Stimulated activated CD4-positive, alpha-beta T cell treated with anti-CD3 and anti-CD28 coated beads, TNF-alpha, amount 100 ng/mL, for 4 hours (primary cell): ENCODE data around the gene OR2V2.
"Not testable (repeated sequence)": the region's sequence is repeated elsewhere in the genome, so short reads cannot be mapped to it uniquely, and the experiment has no call there.

Experiments
- DNase-seq, 3 experiments: peaks; one replicate each; pipeline ENCODE4 v3.0.0-alpha.2; 2020; ENCODE audit warnings: low read depth in 3 of 3

The OR2V2 gene, protein sequence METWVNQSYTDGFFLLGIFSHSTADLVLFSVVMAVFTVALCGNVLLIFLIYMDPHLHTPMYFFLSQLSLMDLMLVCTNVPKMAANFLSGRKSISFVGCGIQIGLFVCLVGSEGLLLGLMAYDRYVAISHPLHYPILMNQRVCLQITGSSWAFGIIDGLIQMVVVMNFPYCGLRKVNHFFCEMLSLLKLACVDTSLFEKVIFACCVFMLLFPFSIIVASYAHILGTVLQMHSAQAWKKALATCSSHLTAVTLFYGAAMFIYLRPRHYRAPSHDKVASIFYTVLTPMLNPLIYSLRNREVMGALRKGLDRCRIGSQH

DNA sequence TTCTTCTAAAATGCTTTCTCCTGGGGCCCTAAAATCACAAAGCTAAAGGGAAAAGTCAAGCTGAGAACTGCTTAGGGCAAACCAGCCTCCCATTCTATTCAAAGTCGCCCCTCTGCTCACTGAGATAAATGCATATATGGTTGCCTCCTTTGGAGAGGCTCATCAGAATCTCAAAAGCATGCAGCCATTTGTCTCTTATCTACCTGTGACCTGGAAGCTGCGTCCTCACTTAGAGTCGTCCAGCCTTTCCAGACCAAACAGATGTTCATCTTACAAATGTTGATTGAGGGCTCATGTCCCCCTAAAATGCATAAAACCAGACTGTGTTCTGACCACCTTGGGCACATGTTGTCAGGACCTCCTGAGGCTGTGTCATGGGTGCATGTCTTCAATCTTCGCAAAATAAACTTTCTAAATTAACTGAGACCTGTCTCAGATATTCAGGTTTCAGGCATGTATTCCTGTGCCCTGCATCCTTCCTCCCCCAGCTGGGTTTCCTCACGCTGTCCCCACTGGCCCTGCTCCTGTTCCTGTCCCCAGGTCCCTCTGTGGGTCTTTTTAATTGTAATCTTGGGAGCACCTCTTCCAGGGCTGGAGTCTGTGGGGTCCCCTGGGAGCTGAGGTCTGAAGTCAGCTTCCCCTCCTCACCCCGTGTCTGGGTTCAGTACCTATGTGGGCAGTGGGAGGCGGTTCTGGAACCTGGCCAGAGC is at the start of gene OR2V2:
TSS of gene OR2V2 (plus strand) at position 660 of the 710 bp plus-strand sequence. CDS start 7,357 bp downstream, outside the sequence.
- DNase-seq, result not testable (repeated sequence)

DNA sequence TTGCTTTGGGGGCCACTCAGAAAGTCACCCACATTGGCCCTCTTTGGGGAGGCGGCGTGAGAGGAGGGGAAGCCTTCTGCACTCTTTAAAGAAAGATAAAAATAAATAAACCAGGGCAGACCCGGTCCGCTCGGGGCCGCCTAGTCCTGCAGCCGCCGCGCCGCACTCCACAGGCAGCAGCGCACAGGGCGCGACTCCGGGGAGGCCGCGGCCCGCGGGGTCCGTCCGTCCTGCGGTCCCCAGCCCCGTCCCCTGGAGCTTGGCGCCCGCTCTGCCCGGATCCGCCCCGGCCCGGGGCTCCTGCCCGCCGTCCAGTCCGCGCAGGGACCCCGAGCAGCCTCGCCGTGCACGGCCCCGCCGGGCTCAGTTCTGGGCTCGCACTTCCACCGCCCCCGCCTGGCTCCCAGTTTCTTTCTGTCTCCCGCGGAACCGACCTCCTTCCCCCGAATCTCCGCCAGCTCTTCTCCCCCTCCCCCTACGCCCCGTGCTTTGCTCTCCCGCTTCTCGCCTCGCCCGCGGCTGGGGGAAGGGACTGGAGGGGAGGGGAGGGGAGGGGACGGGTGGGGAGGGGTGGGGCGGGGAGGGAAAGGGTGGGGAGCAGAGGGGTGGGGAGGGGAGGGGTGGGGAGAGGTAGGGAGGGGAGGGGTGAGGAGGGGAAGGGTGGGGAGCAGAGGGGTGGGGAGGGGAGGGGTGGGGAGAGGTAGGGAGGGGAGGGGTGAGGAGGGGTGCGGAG is 49.5 kb upstream of the OR2V2 start:
- not testable (repeated sequence) for DNase-seq

DNA sequence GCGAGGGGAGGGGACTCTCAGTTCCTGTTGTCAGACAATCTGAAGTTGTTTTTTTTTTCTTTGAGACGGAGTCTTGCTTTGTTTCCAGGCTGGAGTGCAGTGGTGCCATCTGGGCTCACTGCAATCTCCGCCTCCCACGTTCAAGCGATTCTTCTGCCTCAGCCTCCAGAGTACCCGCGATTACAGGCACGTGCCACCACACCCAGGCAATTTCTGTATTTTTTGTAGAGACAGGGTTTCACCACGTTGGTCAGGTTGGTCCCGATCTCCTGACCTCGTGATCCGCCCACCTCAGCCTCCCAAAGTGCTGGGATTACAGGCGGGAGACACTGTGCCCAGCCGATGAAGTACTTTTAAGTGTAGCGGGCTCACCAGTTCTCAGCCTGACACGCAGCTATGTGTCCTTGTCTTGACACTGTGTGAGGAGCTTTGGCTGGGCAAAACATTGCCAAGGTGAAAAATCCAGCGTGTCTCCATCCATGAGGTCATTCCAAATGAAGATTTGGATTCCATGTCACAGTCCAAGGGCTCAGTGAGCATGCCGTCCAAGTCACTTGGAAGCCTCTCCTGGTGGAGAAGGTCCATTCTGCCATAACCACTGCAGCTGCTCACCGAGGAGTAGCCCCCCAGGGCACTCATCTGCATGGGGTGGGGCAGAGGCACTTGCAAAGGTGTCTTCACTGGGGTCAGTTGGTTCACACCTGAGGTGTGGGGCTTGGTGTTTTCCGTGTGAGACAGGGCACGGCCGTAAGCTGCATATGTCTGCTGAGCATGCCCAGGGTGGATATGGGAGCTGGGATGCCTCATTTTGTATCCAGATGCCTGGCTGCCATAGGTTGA is 48.4 kb upstream of the OR2V2 start:
- DNase-seq, result no peak

DNA sequence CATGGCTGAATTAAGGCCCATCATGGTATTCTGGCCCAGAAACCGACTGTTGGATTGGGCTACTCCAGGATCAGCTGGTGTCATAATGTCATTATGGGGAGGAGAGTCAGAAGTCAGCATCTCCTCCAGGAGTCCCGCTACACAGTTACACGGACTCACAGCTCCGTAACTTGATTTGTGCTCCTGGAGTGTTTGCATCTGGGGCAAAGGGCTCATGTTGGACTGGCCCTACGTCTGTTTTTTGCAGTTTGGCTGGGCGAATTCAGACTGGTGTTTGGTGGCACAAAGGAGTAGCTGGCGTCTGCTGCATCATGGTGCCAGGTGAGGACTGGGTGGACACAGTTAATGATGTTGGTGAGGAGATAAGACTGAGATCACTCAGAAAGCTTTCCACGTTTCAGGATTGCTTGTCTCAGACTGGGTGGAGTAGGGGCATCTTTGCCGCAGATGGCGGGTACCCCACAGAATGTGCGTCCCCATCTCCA is 47.7 kb upstream of the OR2V2 start:
- DNase-seq, result no peak

DNA sequence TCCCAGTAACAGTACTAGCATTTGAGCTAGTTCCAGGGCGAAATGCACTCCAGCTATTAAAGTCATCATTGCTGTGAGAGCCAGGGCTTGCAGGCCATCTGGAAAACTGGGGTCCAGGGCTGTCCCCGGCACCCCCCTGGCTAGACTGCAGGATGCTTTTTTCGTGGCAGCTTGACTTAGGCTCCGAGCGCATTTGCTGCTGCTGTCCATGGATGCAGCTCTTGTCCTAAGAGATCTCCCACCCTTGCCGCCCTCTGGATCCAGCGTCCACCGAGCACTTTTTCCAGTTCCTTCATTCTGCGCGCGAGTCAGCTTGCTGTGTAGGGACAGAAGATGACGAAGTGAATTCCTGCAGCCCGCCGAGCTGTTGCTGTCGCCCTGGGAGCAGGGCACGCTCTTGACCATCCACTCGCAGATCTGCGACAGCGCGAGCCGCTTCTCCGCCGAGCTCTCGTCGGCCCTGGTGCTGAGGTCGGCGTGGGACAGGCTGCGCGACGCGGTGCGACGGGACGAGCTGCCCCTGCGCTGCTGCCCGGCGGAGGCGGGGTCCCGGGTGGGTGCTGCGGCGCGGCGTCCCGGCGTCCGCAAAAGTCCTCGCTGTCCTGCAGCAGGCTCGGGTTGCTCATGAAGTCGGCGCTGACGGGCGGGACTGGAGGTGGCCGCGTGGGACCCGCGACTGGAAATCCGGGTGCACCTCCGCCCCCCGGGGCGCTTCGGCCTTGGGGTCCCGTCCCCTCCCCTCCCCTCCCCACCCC is 47.1 kb upstream of the OR2V2 start:
- DNase-seq, result no peak

DNA sequence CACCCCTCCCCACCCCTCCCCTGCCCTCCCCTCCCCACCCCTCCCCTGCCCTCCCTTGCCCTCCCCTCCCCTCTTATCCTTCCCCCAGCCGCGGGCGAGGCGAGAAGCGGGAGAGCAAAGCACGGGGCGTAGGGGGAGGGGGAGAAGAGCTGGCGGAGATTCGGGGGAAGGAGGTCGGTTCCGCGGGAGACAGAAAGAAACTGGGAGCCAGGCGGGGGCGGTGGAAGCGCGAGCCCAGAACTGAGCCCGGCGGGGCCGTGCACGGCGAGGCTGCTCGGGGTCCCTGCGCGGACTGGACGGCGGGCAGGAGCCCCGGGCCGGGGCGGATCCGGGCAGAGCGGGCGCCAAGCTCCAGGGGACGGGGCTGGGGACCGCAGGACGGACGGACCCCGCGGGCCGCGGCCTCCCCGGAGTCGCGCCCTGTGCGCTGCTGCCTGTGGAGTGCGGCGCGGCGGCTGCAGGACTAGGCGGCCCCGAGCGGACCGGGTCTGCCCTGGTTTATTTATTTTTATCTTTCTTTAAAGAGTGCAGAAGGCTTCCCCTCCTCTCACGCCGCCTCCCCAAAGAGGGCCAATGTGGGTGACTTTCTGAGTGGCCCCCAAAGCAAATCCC is 46.2 kb upstream of the OR2V2 start:
- DNase-seq, result not testable (repeated sequence)

DNA sequence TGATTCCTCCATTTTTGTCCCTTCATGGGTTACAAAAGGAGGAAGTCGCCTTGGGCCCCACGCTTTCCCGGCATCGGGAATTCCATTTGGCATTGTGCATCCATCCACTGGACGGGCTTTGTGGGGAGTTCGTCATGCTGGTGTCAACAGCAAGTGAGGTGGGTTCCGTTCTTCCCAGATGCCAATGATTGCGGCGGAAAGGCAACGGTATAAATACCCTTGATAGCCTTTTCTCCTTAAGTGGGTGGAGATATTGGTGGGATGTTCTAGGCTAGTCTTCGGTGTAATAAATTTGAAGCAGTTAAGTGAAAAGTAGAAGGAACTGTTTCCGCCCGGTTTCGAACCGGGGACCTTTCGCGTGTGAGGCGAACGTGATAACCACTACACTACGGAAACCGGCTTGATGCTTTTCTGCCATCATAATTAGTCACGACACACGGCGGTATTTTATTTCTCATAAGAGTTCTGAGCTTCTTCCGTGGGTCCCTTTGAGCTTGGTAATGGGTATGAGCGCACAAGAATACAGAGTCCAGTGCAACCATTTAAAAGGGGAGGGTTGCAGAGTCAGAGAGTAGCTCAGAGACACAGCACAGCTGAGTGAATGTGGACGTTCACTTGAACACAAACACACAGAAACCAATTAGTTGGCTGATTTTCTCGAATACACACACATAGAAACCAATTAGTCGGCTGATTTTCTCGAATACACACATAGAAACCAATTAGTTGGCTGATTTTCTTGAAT is 45.3 kb upstream of the OR2V2 start:
- not testable (repeated sequence) for DNase-seq

DNA sequence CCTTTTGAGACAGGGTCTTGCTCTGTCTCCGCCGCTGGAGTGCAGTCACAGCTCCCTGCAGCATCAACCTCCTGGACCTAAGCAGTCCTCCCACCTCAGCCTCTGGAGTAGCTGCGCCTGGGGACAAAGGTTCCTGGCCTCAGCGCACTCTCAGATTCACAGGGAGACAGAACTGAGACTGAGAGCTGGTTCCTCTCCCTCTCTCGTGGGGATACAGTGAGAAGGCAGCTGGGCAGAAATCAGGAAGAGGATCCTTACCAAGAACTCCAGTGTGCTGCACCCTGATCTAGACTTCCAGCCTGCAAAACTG is 43.2 kb upstream of the OR2V2 start:
- DNase-seq, result not testable (repeated sequence)

DNA sequence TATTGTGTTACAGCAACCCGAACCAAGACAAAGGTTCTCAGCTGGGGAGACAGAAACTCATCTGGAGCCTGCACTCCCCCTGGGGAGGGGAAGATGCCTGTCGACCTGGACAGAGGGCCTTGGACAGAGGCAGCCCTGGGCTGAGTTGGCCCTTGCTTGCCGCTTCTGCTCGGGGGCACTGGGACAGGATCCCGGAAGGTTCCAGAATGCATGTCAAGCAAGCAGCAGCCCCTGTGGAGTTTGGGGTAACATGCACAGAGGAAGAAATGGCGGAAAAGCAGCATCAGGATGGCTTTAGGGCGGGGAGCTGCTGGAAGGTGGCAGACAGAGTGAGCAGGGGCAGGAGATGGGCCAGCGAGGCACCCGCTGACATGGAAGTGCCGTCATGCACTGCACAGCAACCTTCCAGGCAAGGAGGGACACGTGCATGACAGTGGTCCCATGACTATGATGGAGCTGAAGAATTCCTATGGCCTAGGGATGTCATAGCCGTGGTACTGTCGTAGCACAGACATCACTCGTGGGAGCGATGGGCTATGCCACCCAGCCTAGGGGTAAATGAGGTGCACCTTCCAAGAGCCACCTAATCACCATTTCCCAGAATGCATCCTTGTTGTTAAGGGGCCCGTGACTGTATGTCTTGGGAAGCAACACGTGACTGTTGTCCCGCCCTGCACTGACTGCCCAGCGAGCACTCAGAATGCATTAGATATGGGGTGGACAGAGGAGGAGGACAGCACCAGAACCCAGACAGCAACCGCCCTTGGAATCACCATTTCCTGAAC is 42.6 kb upstream of the OR2V2 start:
- DNase-seq, result not testable (repeated sequence)

DNA sequence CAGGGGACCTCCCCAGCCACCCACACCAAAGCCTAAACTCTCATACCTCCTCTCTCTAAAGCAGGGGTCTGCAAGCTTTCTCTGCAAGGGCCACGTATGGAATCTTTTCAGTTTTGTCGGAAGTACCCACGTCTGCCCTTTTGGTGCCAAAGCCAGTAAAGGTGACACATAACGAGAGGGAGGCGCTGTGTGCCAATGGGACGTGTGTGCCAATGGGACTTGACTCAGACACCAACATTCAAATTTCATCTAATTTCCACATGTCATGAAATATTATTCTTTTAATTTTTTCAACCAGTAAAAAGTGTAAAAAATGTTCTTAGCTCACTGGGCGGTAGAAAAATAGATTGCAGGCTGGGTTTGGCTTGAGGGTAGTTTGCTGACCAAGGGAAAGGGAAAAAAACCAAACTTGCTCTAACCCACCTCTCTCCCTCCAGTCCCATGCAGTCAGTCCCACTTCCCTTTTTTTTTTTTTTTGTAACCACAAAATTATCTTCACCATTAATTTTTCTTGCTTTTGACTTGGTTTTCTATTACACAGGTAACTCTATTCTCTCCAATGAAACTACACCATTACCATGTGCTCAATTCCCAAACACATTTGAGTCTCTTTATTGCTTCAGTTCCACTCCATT is 41.9 kb upstream of the OR2V2 start:
- DNase-seq, result no peak

DNA sequence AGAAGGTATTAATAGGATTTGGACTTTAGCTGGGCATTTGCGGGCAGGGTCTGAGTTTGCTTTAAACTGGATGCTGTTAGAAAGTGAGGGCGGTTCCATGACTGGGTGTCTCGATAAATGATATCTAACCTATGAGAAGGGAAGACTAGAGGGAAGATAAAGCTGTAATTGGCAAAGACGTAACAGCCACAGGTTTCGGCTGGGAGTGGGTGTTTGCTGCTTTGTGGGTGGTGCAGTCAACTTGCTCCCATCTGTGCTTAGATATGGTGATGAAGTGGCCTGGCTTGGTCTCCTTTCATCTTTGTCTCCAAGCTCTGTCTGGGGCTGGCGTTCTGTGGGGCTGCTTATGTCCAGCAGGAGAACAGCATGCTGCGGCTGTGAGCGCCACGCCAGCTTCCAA is 39.7 kb upstream of the OR2V2 start:
- DNase-seq, result no peak

DNA sequence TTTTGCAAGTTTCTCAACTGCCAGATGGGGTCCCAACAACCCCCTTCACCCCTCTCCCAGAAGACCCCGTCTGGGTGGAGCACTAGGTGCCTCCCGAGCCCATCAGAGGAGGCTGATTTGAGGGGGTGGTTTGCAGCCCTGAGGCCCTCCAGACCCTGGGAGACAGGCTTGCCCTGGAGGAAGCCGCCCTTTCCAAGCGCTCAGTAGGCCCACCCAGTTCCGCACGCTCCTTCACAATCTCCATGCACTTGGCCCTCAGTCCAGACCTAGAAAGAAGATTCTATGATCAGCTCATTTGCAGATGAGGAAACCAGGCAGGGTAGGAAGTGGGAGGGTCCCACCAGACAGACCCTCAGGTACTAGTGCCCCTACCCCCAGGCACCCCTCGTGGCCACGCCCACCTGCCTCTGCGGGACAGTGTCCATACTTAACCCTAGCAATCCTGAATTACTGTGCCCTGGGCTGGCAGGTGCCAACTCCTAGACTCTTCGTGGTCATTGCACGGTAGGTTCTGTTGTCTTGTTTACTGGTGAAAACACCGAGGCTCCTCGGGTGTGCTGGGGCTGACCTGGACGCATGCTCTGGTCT is 38.7 kb upstream of the OR2V2 start:
- DNase-seq, result no peak

DNA sequence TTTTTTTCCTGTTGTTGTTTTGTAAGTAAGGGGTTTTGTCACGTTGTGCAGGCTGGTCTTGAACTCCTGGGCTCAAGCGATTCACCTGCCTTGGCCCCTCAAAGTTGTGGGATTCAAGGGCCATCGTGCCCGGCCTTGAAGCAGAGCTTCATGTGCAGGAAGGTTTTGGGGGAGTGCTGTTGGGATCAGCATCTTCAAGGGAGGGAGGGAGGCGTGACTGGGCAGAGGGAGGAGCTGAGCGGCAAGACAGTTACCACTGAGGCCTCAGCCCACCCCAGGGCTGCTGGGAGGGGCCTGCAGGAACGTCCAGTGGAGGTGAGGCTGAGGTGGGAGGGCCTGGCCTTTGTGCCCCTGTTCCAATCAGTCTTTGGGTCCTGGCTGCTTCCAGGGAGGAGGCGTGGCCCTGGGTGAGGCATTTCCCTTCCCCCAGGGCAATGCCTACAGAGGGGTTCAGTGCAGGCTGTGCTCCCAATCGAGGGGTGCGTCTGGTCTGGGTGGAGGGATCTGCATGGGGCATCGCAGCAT is 37.8 kb upstream of the OR2V2 start:
- no peak for DNase-seq

DNA sequence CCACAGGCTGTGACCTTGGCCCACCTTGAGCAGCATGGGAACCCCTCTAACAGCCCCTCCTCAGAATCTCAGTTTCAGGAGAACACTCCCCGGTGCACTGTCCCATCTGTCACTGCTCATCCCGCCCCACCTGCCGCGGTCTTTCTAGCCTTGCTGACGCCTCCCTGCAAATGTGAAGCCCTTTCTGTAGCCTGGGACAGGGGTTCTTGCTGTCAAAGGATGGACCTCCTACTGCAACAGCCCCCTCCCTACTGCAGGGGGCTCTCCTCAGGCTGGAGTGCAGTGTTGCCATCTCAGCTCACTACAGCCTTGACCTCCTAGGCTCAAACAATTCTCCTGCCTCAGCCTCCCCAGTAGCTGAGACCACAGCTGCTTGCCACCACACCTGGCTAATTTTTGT is 36.4 kb upstream of the OR2V2 start:
- DNase-seq, result no peak

DNA sequence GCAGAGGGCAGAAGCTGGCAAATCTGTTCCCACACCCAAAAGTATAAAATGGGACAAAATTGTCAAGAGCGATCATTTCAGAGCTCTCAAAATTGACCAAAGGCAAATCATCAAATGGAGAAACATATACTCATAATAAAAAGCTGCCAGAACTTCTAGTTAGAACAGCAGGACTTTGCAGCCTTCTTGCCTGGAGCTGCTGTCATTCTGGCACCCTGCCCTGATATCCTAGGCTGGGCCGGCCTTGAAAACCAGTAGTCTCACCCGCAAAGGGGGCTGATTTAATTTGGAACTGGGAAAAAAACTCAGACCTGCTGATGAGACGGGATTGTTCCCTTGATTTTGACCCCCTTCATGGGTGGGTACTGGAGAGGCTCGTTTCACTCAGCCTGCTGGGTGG is 34.9 kb upstream of the OR2V2 start:
- no peak for DNase-seq

DNA sequence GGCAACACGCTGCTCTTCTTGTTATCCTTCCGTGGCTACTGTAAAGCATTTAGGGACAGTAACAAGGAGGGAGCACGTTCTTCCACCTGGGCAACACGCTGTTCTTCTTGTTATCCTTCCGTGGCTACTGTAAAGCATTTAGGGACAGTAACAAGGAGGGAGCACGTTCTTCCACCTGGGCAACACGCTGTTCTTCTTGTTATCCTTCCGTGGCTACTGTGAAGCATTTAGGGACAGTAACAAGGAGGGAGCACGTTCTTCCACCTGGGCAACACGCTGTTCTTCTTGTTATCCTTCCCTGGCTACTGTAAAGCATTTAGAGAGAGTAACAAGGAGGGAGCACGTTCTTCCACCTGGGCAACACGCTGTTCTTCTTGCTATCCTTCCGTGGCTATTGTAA is 33.8 kb upstream of the OR2V2 start:
- DNase-seq, result not testable (repeated sequence)

DNA sequence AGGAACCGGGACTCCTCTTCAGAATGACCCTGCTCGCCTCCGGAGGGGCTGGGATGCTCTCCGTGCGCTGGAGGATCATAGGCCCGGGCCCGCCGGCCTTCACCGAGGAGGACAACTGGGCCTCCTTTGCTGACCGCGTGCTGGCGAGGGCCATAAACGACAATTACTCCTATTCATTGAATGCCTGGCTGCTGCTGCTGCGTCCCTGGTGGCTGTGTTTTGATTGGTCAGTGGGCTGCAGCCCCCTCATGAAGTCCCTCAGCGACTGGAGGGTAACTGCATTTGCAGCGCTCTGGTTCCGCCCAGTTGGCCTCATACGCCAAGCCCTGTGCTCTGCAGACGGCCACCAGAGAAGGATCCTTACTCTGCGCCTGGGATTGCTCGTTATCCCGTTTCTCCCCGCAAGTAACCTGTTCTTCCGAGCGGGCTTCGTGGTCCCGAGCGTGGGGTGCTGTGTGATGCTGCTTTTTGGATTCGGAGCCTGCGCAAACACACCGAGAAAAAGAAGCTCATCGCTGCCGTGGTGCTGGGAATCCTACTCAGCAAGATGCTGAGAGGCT is 33.0 kb upstream of the OR2V2 start:
- DNase-seq, result no peak
